ENCODE measurements around the gene LRMDA. TPM values are rescaled to one million over a fixed set of nuclear protein-coding genes. Genes with fewer than 3 reads are reported as not detected.

LRMDA gene
- total RNA-seq, 5 donors from 2014 or later (not counting 1 experiment from before 2014, with no cell fraction given) = 0.30 to 1.2 TPM; not detected in 3

DNA sequence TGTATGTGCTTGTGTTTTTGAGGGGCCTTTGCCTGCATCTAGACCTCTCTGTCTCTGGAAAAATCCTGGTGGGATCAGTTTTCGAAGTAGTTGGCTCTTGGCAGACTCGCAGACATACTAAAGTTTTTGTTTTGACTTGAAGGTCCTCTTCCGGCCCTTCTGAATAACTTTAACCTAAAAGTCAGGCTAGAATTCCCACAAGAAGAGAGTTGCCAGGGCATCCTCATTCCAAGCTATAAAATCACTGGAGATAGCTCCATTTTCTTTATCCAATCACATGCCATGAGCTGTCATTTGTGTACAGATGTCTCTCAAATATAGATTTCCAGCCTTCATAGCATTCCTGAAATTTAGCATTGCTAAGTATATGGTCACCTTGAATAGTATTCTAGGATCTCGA, 967.8 kb downstream of the LRMDA start:
- H3K4me1 Mint-ChIP-seq = no peaks in the 10 kb centered on the region
- Histone ChIP-seq H3K27me3 (replicated peaks in 1 of 2; ENCODE audit: control insufficient read depth in 2 of 2, extremely low read depth in 1 of 2, insufficient read depth in 2 of 2, low read length in 1 of 2) (no peaks in the 10 kb centered on the region), H3K9me3 (no peaks in the 10 kb centered on the region), H3K27ac (ENCODE audit: low read length) (no peak overlapping the region), H3K36me3 (ENCODE audit: control insufficient read depth in 2 of 2, extremely low read depth in 1 of 2, insufficient read depth in 1 of 2, low read length in 1 of 2) (no peaks in the 10 kb centered on the region), H3K4me3 (ENCODE audit: control insufficient read depth in 1 of 2, extremely low read depth in 1 of 2, low read length in 1 of 2) (no peak overlapping the region), H3K4me1 (ENCODE audit: control insufficient read depth in 1 of 2, extremely low read depth in 1 of 2, insufficient read depth in 2 of 2, low read length in 2 of 2) (no peaks in the 10 kb centered on the region)
- no peak overlapping the region for H3K27ac Mint-ChIP-seq
- no peaks in the 10 kb centered on the region for H3K36me3 Mint-ChIP-seq
- H3K4me3 Mint-ChIP-seq = no peak overlapping the region
- no peak for ATAC-seq (replicated peaks in 1 of 4)
- ChIA-PET CTCF (no interaction called here), POLR2A (interaction anchor here in 1 of 2 donors (0.5 kb wide), 1 partner anchor 316 kb away, joined by 6 read pairs; no protein-coding TSS in a partner anchor)
- no peak for DNase-seq
- peaks cover 2 to 17% (median 8%) of the 10 kb centered on the region in 3 donors for H3K9me3 Mint-ChIP-seq
- no peaks in the 10 kb centered on the region for H3K27me3 Mint-ChIP-seq
- WGBS (ENCODE audit: insufficient coverage) = no CpG with 5 or more reads among the region's 4 CpGs

DNA sequence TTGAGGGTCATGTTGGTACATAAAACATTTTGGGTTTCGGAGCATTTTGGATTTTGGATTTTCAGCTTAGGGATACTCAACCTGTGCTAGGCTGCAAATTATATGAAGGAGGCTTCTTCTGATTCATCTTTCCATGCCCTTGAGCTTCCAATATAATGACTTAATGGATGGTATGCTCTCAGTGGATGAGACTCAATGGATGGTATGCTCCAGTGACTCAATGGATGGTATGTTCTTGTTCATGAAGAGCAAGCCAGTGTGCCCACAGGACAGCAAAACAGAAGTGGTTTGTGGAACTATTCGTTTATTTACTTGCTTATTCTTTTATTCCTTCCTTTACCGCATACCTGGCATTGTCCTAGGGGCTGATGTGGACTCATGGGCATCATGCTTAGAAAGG, 969.6 kb downstream of the LRMDA start:
- H3K36me3 ChIP-seq (ENCODE audit: control insufficient read depth in 2 of 2, extremely low read depth in 1 of 2, insufficient read depth in 1 of 2, low read length in 1 of 2) = no peaks in the 10 kb centered on the region
- Mint-ChIP-seq H3K27me3 (no peaks in the 10 kb centered on the region), H3K9me3 (peaks cover 2 to 20% (median 5%) of the 10 kb centered on the region in 3 donors), H3K27ac (no peak overlapping the region), H3K4me3 (no peak overlapping the region), H3K4me1 (no peaks in the 10 kb centered on the region), H3K36me3 (no peaks in the 10 kb centered on the region)
- ATAC-seq (replicated peaks in 1 of 4) = no peak
- no peaks in the 10 kb centered on the region for H3K27me3 ChIP-seq (replicated peaks in 1 of 2; ENCODE audit: control insufficient read depth in 2 of 2, extremely low read depth in 1 of 2, insufficient read depth in 2 of 2, low read length in 1 of 2)
- H3K27ac ChIP-seq (ENCODE audit: low read length) = no peak overlapping the region
- H3K4me3 ChIP-seq (ENCODE audit: control insufficient read depth in 1 of 2, extremely low read depth in 1 of 2, low read length in 1 of 2) = no peak overlapping the region
- CTCF ChIA-PET = no interaction called here
- no peaks in the 10 kb centered on the region for H3K4me1 ChIP-seq (ENCODE audit: control insufficient read depth in 1 of 2, extremely low read depth in 1 of 2, insufficient read depth in 2 of 2, low read length in 2 of 2)
- POLR2A ChIA-PET = no interaction called here
- WGBS (ENCODE audit: insufficient coverage) = 71% methylated on average over 1 of the region's 3 CpGs
- H3K9me3 ChIP-seq = no peaks in the 10 kb centered on the region
- no peak for DNase-seq

DNA sequence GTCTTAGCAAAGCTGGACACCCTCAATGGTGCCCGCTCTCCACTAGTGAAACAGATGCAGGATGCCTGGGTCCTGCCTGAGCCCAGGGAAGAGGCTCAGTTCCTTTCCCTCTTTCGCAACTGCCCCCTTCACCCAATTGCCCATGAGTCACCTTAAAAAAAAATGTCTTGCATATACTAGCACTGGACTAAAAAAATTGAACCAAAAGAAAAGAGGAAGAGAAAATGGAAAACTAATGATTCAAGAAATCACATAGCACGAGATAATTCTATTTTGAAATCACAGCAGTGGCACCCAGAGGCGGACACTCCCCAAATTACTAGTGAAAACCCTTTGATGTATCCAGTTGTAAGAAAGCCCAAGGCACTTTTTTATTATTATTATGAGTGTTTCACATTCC, 972.5 kb downstream of the LRMDA start:
- ChIA-PET CTCF (no interaction called here), POLR2A (no interaction called here)
- no peaks in the 10 kb centered on the region for H3K4me1 Mint-ChIP-seq
- no peaks in the 10 kb centered on the region for H3K4me1 ChIP-seq (ENCODE audit: control insufficient read depth in 1 of 2, extremely low read depth in 1 of 2, insufficient read depth in 2 of 2, low read length in 2 of 2)
- no peak for DNase-seq
- no peaks in the 10 kb centered on the region for H3K36me3 Mint-ChIP-seq
- H3K27me3 ChIP-seq (replicated peaks in 1 of 2; ENCODE audit: control insufficient read depth in 2 of 2, extremely low read depth in 1 of 2, insufficient read depth in 2 of 2, low read length in 1 of 2) = no peaks in the 10 kb centered on the region
- no peaks in the 10 kb centered on the region for H3K27me3 Mint-ChIP-seq
- no peak overlapping the region for H3K27ac ChIP-seq (ENCODE audit: low read length)
- H3K9me3 ChIP-seq = no peaks in the 10 kb centered on the region
- no peak overlapping the region for H3K27ac Mint-ChIP-seq
- H3K4me3 ChIP-seq (ENCODE audit: control insufficient read depth in 1 of 2, extremely low read depth in 1 of 2, low read length in 1 of 2) = no peak overlapping the region
- no peaks in the 10 kb centered on the region for H3K36me3 ChIP-seq (ENCODE audit: control insufficient read depth in 2 of 2, extremely low read depth in 1 of 2, insufficient read depth in 1 of 2, low read length in 1 of 2)
- no peak for ATAC-seq (replicated peaks in 1 of 4)
- 86% methylated on average over 1 of the region's 4 CpGs for WGBS (ENCODE audit: insufficient coverage)
- peaks cover 2 to 22% (median 4%) of the 10 kb centered on the region in 3 donors for H3K9me3 Mint-ChIP-seq
- H3K4me3 Mint-ChIP-seq = no peak overlapping the region

DNA sequence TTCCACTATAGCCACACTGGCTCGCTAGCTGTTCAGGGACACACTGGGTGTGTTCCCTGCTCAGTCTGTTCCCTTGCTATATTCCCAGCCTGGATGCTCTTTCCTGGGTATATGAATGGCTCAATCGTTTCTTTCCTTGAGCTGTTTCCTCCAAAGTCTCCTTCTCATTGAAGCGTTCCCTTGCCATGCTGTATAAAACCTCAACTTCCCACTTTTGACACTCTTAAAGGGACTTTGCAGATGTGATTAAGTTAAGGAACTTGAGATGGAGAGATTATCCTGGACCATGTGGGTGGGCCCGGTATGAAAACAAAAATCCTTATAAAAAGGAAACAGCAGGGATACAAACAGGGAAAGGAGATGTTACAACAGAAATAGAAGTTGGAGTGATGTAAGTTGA, 973.1 kb downstream of the LRMDA start:
- Mint-ChIP-seq H3K9me3 (peaks cover 2 to 20% (median 4%) of the 10 kb centered on the region in 3 donors), H3K4me3 (no peak overlapping the region), H3K36me3 (no peaks in the 10 kb centered on the region), H3K4me1 (no peaks in the 10 kb centered on the region), H3K27ac (no peak overlapping the region), H3K27me3 (no peaks in the 10 kb centered on the region)
- H3K27ac ChIP-seq (ENCODE audit: low read length) = no peak overlapping the region
- no peak for ATAC-seq (replicated peaks in 1 of 4)
- no peak for DNase-seq
- no peak overlapping the region for H3K4me3 ChIP-seq (ENCODE audit: control insufficient read depth in 1 of 2, extremely low read depth in 1 of 2, low read length in 1 of 2)
- CTCF ChIA-PET = no interaction called here
- H3K36me3 ChIP-seq (ENCODE audit: control insufficient read depth in 2 of 2, extremely low read depth in 1 of 2, insufficient read depth in 1 of 2, low read length in 1 of 2) = no peaks in the 10 kb centered on the region
- H3K9me3 ChIP-seq = no peaks in the 10 kb centered on the region
- no peaks in the 10 kb centered on the region for H3K4me1 ChIP-seq (ENCODE audit: control insufficient read depth in 1 of 2, extremely low read depth in 1 of 2, insufficient read depth in 2 of 2, low read length in 2 of 2)
- H3K27me3 ChIP-seq (replicated peaks in 1 of 2; ENCODE audit: control insufficient read depth in 2 of 2, extremely low read depth in 1 of 2, insufficient read depth in 2 of 2, low read length in 1 of 2) = no peaks in the 10 kb centered on the region
- POLR2A ChIA-PET = interaction anchor here in 1 of 2 donors (0.6 kb wide), 1 partner anchor 1135 kb away, joined by 5 read pairs; no protein-coding TSS in a partner anchor
- 86% methylated on average over 2 of the region's 4 CpGs for WGBS (ENCODE audit: insufficient coverage)

DNA sequence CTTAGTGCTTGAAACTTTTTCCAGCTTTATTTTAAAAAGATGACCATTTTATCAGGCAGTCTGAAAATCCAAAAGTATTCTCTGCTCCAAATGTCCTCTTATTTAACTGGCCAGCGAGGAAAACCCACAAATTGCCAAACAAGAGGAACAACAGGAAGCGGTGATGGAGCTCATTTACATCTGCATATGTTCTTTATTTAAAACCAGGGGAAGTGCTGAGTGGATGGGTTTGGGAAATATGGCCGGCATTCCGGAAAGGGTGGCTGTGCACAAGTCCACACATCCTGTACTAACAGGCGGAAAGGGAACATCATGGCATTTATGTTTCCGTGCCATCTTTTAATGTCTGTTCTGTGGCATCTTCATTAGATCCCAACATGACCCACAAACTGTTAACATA, 974.5 kb downstream of the LRMDA start:
- Mint-ChIP-seq H3K27me3 (peaks cover 0 to 3% of the 10 kb centered on the region in 2 donors), H3K36me3 (no peaks in the 10 kb centered on the region), H3K4me1 (no peaks in the 10 kb centered on the region), H3K9me3 (peaks cover 2 to 12% (median 4%) of the 10 kb centered on the region in 3 donors), H3K27ac (no peak overlapping the region), H3K4me3 (no peak overlapping the region)
- Histone ChIP-seq H3K27me3 (replicated peaks in 1 of 2; ENCODE audit: control insufficient read depth in 2 of 2, extremely low read depth in 1 of 2, insufficient read depth in 2 of 2, low read length in 1 of 2) (no peaks in the 10 kb centered on the region), H3K4me1 (ENCODE audit: control insufficient read depth in 1 of 2, extremely low read depth in 1 of 2, insufficient read depth in 2 of 2, low read length in 2 of 2) (no peaks in the 10 kb centered on the region), H3K9me3 (no peaks in the 10 kb centered on the region), H3K36me3 (ENCODE audit: control insufficient read depth in 2 of 2, extremely low read depth in 1 of 2, insufficient read depth in 1 of 2, low read length in 1 of 2) (no peaks in the 10 kb centered on the region), H3K27ac (ENCODE audit: low read length) (no peak overlapping the region), H3K4me3 (ENCODE audit: control insufficient read depth in 1 of 2, extremely low read depth in 1 of 2, low read length in 1 of 2) (no peak overlapping the region)
- POLR2A ChIA-PET = no interaction called here
- no CpG with 5 or more reads among the region's 6 CpGs for WGBS (ENCODE audit: insufficient coverage)
- CTCF ChIA-PET = no interaction called here
- DNase-seq (no peak), ATAC-seq (replicated peaks in 1 of 4) (no peak)

DNA sequence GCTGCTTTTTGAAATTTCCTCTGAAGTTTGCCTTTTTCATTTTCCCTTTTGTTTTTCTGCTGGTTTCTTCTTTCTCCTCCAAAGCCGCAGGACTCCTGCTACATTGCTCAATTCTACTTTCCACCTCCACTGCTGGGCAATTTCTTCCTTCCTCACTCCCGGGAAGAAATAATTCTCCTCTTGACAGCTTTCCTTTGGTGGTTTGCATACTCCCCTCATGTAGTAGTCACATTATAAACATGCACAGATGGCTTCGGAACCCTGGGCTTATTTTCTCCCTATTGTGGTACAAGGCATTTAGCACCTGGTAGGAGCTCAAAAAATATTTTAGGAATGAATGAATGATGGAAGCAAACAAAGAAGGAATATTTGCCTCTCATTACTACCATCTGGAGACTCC, 977.2 kb downstream of the LRMDA start:
- Histone ChIP-seq H3K4me3 (ENCODE audit: control insufficient read depth in 1 of 2, extremely low read depth in 1 of 2, low read length in 1 of 2) (no peak overlapping the region), H3K4me1 (ENCODE audit: control insufficient read depth in 1 of 2, extremely low read depth in 1 of 2, insufficient read depth in 2 of 2, low read length in 2 of 2) (no peaks in the 10 kb centered on the region), H3K36me3 (ENCODE audit: control insufficient read depth in 2 of 2, extremely low read depth in 1 of 2, insufficient read depth in 1 of 2, low read length in 1 of 2) (no peaks in the 10 kb centered on the region), H3K9me3 (no peaks in the 10 kb centered on the region), H3K27me3 (replicated peaks in 1 of 2; ENCODE audit: control insufficient read depth in 2 of 2, extremely low read depth in 1 of 2, insufficient read depth in 2 of 2, low read length in 1 of 2) (no peaks in the 10 kb centered on the region), H3K27ac (ENCODE audit: low read length) (no peak overlapping the region)
- WGBS (ENCODE audit: insufficient coverage) = 58% methylated on average over 2 of the region's 3 CpGs
- POLR2A ChIA-PET = no interaction called here
- no peak overlapping the region for H3K27ac Mint-ChIP-seq
- DNase-seq (no peak), ATAC-seq (replicated peaks in 1 of 4) (no peak)
- CTCF ChIA-PET = no interaction called here
- H3K36me3 Mint-ChIP-seq = no peaks in the 10 kb centered on the region
- H3K4me3 Mint-ChIP-seq = no peak overlapping the region
- H3K27me3 Mint-ChIP-seq = peaks cover 0 to 3% of the 10 kb centered on the region in 2 donors
- peaks cover 7 to 21% (median 7%) of the 10 kb centered on the region in 3 donors for H3K9me3 Mint-ChIP-seq
- no peaks in the 10 kb centered on the region for H3K4me1 Mint-ChIP-seq

Data from T-cell (primary cell).